ENCODE data around the gene DLEC1. TPM values are rescaled to one million over a fixed set of nuclear protein-coding genes. Genes with fewer than 3 reads are reported as not detected.

DLEC1 gene
- total RNA-seq, 1 donor from 2014 or later, result 0.54 TPM

GRCh38 chr3:38054499-38055001 lies 15.5 kb downstream of the DLEC1 start:
- Histone ChIP-seq H3K36me3 (ENCODE audit: insufficient read depth, low read length) (no peaks in the 10 kb centered on the region), H3K4me1 (ENCODE audit: insufficient read depth, low read length) (no peaks in the 10 kb centered on the region), H3K27me3 (ENCODE audit: insufficient read depth, low read length) (no peaks in the 10 kb centered on the region), H3K4me3 (ENCODE audit: insufficient read depth, low read depth, low read length) (no peak overlapping the region), H4K20me1 (ENCODE audit: insufficient read depth, low read length) (no peaks in the 10 kb centered on the region), H3K27ac (ENCODE audit: low read depth, low read length) (no peak overlapping the region), H2AFZ (ENCODE audit: low read depth, low read length) (no peak overlapping the region), H3K4me2 (ENCODE audit: low read length) (no peak overlapping the region), H3K9ac (ENCODE audit: low read length) (no peak overlapping the region), H3K79me2 (ENCODE audit: insufficient read depth, low read length) (no peaks in the 10 kb centered on the region), H3K9me3 (ENCODE audit: insufficient read depth, low read depth, low read length) (no peaks in the 10 kb centered on the region)
- TF ChIP-seq EZH2 (IDR thresholded peaks at IDR 0.05; ENCODE audit: insufficient read depth, low read length) (no peak), CTCF (IDR thresholded peaks at IDR 0.05; ENCODE audit: insufficient read depth, low read depth, low read length) (no peak)
- Mint-ChIP-seq H3K4me1 (ENCODE audit: low read depth, unreplicated experiment) (peaks cover 9% of the 10 kb centered on the region), H3K36me3 (ENCODE audit: low read depth, unreplicated experiment) (no peaks in the 10 kb centered on the region), H3K9me3 (ENCODE audit: unreplicated experiment) (peaks cover 19% of the 10 kb centered on the region), H3K27ac (ENCODE audit: unreplicated experiment) (peak overlapping the region; percentile 81), H3K27me3 (ENCODE audit: low read depth, unreplicated experiment) (peaks cover 7% of the 10 kb centered on the region), H3K4me3 (ENCODE audit: unreplicated experiment) (no peak overlapping the region)
- DNase-seq (ENCODE audit: low read depth) (no peak), FAIRE-seq (no peak)

- no peaks in the 10 kb centered on the region for H3K27me3 ChIP-seq (ENCODE audit: insufficient read depth, low read length)
- H3K4me1 ChIP-seq (ENCODE audit: insufficient read depth, low read length), result no peaks in the 10 kb centered on the region
- FAIRE-seq (no peak), DNase-seq (ENCODE audit: low read depth) (no peak)
- no peak overlapping the region for H3K27ac ChIP-seq (ENCODE audit: low read depth, low read length)
- Mint-ChIP-seq H3K9me3 (ENCODE audit: unreplicated experiment) (peaks cover 12% of the 10 kb centered on the region), H3K27ac (ENCODE audit: unreplicated experiment) (no peak overlapping the region), H3K27me3 (ENCODE audit: low read depth, unreplicated experiment) (peaks cover 18% of the 10 kb centered on the region), H3K36me3 (ENCODE audit: low read depth, unreplicated experiment) (no peaks in the 10 kb centered on the region), H3K4me3 (ENCODE audit: unreplicated experiment) (no peak overlapping the region), H3K4me1 (ENCODE audit: low read depth, unreplicated experiment) (peaks cover 7% of the 10 kb centered on the region)
- H3K36me3 ChIP-seq (ENCODE audit: insufficient read depth, low read length), result no peaks in the 10 kb centered on the region
- H3K9ac ChIP-seq (ENCODE audit: low read length), result no peak overlapping the region
- no peaks in the 10 kb centered on the region for H3K9me3 ChIP-seq (ENCODE audit: insufficient read depth, low read depth, low read length)
- no peak overlapping the region for H3K4me3 ChIP-seq (ENCODE audit: insufficient read depth, low read depth, low read length)
- no peaks in the 10 kb centered on the region for H4K20me1 ChIP-seq (ENCODE audit: insufficient read depth, low read length)
- no peak for TF ChIP-seq EZH2 (IDR thresholded peaks at IDR 0.05; ENCODE audit: insufficient read depth, low read length)
- H3K79me2 ChIP-seq (ENCODE audit: insufficient read depth, low read length), result no peaks in the 10 kb centered on the region
- H2AFZ ChIP-seq (ENCODE audit: low read depth, low read length), result no peak overlapping the region
- no peak overlapping the region for H3K4me2 ChIP-seq (ENCODE audit: low read length)
Observed at GRCh38 chr3:38059148-38059547, 20.1 kb downstream of the DLEC1 start.

- H3K36me3 Mint-ChIP-seq (ENCODE audit: low read depth, unreplicated experiment), result no peaks in the 10 kb centered on the region
- no peak for DNase-seq (ENCODE audit: low read depth)
- no peak overlapping the region for H3K27ac ChIP-seq (ENCODE audit: low read depth, low read length)
- no peaks in the 10 kb centered on the region for H3K36me3 ChIP-seq (ENCODE audit: insufficient read depth, low read length)
- TF ChIP-seq CTCF (IDR thresholded peaks at IDR 0.05; ENCODE audit: insufficient read depth, low read depth, low read length), result no peak
- no peak overlapping the region for H3K4me3 Mint-ChIP-seq (ENCODE audit: unreplicated experiment)
- H3K9me3 ChIP-seq (ENCODE audit: insufficient read depth, low read depth, low read length), result no peaks in the 10 kb centered on the region
- no peaks in the 10 kb centered on the region for H3K79me2 ChIP-seq (ENCODE audit: insufficient read depth, low read length)
- H3K27ac Mint-ChIP-seq (ENCODE audit: unreplicated experiment), result no peak overlapping the region
- H3K27me3 Mint-ChIP-seq (ENCODE audit: low read depth, unreplicated experiment), result peaks cover 18% of the 10 kb centered on the region
- H3K27me3 ChIP-seq (ENCODE audit: insufficient read depth, low read length), result no peaks in the 10 kb centered on the region
- H3K9ac ChIP-seq (ENCODE audit: low read length), result no peak overlapping the region
- no peak overlapping the region for H2AFZ ChIP-seq (ENCODE audit: low read depth, low read length)
- H4K20me1 ChIP-seq (ENCODE audit: insufficient read depth, low read length), result no peaks in the 10 kb centered on the region
- peaks cover 9% of the 10 kb centered on the region for H3K9me3 Mint-ChIP-seq (ENCODE audit: unreplicated experiment)
- peaks cover 4% of the 10 kb centered on the region for H3K4me1 Mint-ChIP-seq (ENCODE audit: low read depth, unreplicated experiment)
- no peak for FAIRE-seq
- no peaks in the 10 kb centered on the region for H3K4me1 ChIP-seq (ENCODE audit: insufficient read depth, low read length)
- no peak overlapping the region for H3K4me2 ChIP-seq (ENCODE audit: low read length)
- no peak overlapping the region for H3K4me3 ChIP-seq (ENCODE audit: insufficient read depth, low read depth, low read length)
Observed at GRCh38 chr3:38059591-38059990, 20.6 kb downstream of the DLEC1 start.
